Smooth muscle cell (in vitro differentiated cells): ENCODE results near the gene POP5. TPM values are rescaled to one million over a fixed set of nuclear protein-coding genes. Genes with fewer than 3 reads are reported as not detected.

ENCODE experiments used
- DNase-seq: peaks from one replicate; lab custom pipeline; 2025; ENCODE audit not compliant: unreplicated experiment; lab: John Stamatoyannopoulos, UW
- H2AFZ ChIP-seq: fragments of 200-600 bp; sonication (generic); 2 replicates; pipeline ENCODE4 v1.6.0; 2016; ENCODE audit warnings: antibody characterized with exemption, low read depth, mild to moderate bottlenecking
- H3F3A ChIP-seq: fragments of 200-600 bp; sonication (generic); 2 replicates; pipeline ENCODE4 v1.6.0; 2017; ENCODE audit warnings: antibody characterized with exemption, low read depth
- H3K27ac ChIP-seq: fragments of 200-600 bp; sonication (generic); 2 replicates; pipeline ENCODE4 v1.5.1; 2016; ENCODE audit warnings: low read depth, mild to moderate bottlenecking
- H3K27me3 ChIP-seq: fragments of 200-600 bp; sonication (generic); 2 replicates; pipeline ENCODE4 v1.6.1; 2016; ENCODE audit warnings: low read depth, mild to moderate bottlenecking
- H3K36me3 ChIP-seq: fragments of 200-600 bp; sonication (generic); 2 replicates; pipeline ENCODE4 v1.5.1; 2016; ENCODE audit warnings: low read depth
- H3K4me1 ChIP-seq: fragments of 200-600 bp; sonication (generic); 2 replicates; pipeline ENCODE4 v1.5.1; 2016; ENCODE audit warnings: low read depth
- H3K4me2 ChIP-seq: fragments of 200-600 bp; sonication (generic); 2 replicates; pipeline ENCODE4 v1.6.0; 2016; ENCODE audit warnings: mild to moderate bottlenecking
- H3K4me3 ChIP-seq: fragments of 200-600 bp; sonication (generic); 2 replicates; pipeline ENCODE4 v1.5.1; 2016; ENCODE audit warnings: mild to moderate bottlenecking
- H3K79me2 ChIP-seq: fragments of 200-600 bp; sonication (generic); 2 replicates; pipeline ENCODE4 v1.6.0; 2016; ENCODE audit warnings: low read depth, mild to moderate bottlenecking
- H3K9ac ChIP-seq: fragments of 200-600 bp; sonication (generic); 2 replicates; pipeline ENCODE4 v1.6.0; 2016; ENCODE audit warnings: low read depth
- H3K9me3 ChIP-seq: fragments of 200-600 bp; sonication (generic); replicated peaks from 2 replicates; pipeline ENCODE4 v1.5.1; 2016; ENCODE audit warnings: low read depth
- H4K20me1 ChIP-seq: fragments of 200-600 bp; sonication (generic); 2 replicates; pipeline ENCODE4 v1.6.0; 2016; ENCODE audit warnings: low read depth
- CTCF ChIP-seq: fragments of 200-600 bp; sonication (generic); IDR thresholded peaks from 2 replicates; pipeline ENCODE4 v1.5.1; 2017; ENCODE audit warnings: borderline replicate concordance, mild to moderate bottlenecking, antibody characterized with exemption; ENCODE audit not compliant: insufficient read depth, poor library complexity, severe bottlenecking
- WGBS: methylation state at CpG from one replicate; pipeline ENCODE4 v1.1.7; 2016; ENCODE audit warnings: low lambda C conversion rate; 5-methylcytosine and 5-hydroxymethylcytosine counted together
- polyA plus RNA-seq: library from polyadenylated mRNA; unstranded; fragments of >200 nt; fragmentation: Nextera tagmentation; extraction: Ambion mirVana; gene quantifications from 2 replicates; pipeline ENCODE4 v1.2.1, GENCODE V29; 2016
- total RNA-seq: library from RNA; depleted of rRNA; stranded (reverse); fragments of >200 nt; gene quantifications from 2 replicates; pipeline ENCODE4 v1.2.3, GENCODE V29; 2014

Gene POP5
- total and polyA plus RNA-seq, 2 experiments from 2014 or later, result 25.8 to 40.4 TPM

GRCh38 chr12:120596901-120597300 is 15.7 kb upstream of the POP5 start:
- TF ChIP-seq CTCF, result no peak
- no peaks in the 10 kb centered on the region for H3K27me3 ChIP-seq
- H3K4me3 ChIP-seq, result no peak overlapping the region
- no peaks in the 10 kb centered on the region for H3K79me2 ChIP-seq
- no peaks in the 10 kb centered on the region for H3K9me3 ChIP-seq
- H2AFZ ChIP-seq, result no peak overlapping the region
- no peaks in the 10 kb centered on the region for H3F3A ChIP-seq
- H3K4me2 ChIP-seq, result no peak overlapping the region
- no peak for DNase-seq
- no peak overlapping the region for H3K9ac ChIP-seq
- no peaks in the 10 kb centered on the region for H3K4me1 ChIP-seq
- H3K27ac ChIP-seq, result no peak overlapping the region
- WGBS, result 86% methylated on average over 3 of the region's 3 CpGs
- H4K20me1 ChIP-seq, result no peaks in the 10 kb centered on the region
- no peaks in the 10 kb centered on the region for H3K36me3 ChIP-seq

- no peak overlapping the region for H3K9ac ChIP-seq
- no peak overlapping the region for H3K27ac ChIP-seq
- no peaks in the 10 kb centered on the region for H3F3A ChIP-seq
- no peak overlapping the region for H3K4me3 ChIP-seq
- H3K36me3 ChIP-seq, result no peaks in the 10 kb centered on the region
- H4K20me1 ChIP-seq, result no peaks in the 10 kb centered on the region
- 81% methylated on average over 8 of the region's 8 CpGs for WGBS
- TF ChIP-seq CTCF, result no peak
- H3K4me1 ChIP-seq, result no peaks in the 10 kb centered on the region
- H2AFZ ChIP-seq, result no peak overlapping the region
- no peak for DNase-seq
- H3K9me3 ChIP-seq, result no peaks in the 10 kb centered on the region
- no peaks in the 10 kb centered on the region for H3K27me3 ChIP-seq
- H3K4me2 ChIP-seq, result no peak overlapping the region
- H3K79me2 ChIP-seq, result no peaks in the 10 kb centered on the region
Observed at GRCh38 chr12:120592121-120593049, 11.2 kb upstream of the POP5 start.

GRCh38 chr12:120590741-120591407 is 9.7 kb upstream of the POP5 start:
- 83% methylated on average over 6 of the region's 6 CpGs for WGBS
- no peak for DNase-seq
- Histone ChIP-seq H3K4me1 (no peaks in the 10 kb centered on the region), H3K9ac (no peak overlapping the region), H3K27ac (no peak overlapping the region), H3K4me3 (no peak overlapping the region), H3K79me2 (no peaks in the 10 kb centered on the region), H3K36me3 (no peaks in the 10 kb centered on the region), H3F3A (no peaks in the 10 kb centered on the region), H3K4me2 (no peak overlapping the region), H3K9me3 (no peaks in the 10 kb centered on the region), H4K20me1 (no peaks in the 10 kb centered on the region), H2AFZ (no peak overlapping the region), H3K27me3 (no peaks in the 10 kb centered on the region)
- no peak for TF ChIP-seq CTCF
